Skin of body (tissue), 2 donors: ENCODE measurements around the gene ITM2C. TPM values are rescaled to one million over a fixed set of nuclear protein-coding genes. Genes with fewer than 3 reads are reported as not detected.

Experiments used
- DNase-seq: peaks from one replicate; lab custom pipeline; 2025; lab: John Stamatoyannopoulos, UW
- total RNA-seq: library from RNA; depleted of rRNA; stranded (reverse); fragments of >200 nt; gene quantifications from one replicate; pipeline ENCODE4 v1.2.3, GENCODE V29; 2014

Gene ITM2C
- total RNA-seq, 1 donor from 2014 or later = 49.4 TPM

DNA sequence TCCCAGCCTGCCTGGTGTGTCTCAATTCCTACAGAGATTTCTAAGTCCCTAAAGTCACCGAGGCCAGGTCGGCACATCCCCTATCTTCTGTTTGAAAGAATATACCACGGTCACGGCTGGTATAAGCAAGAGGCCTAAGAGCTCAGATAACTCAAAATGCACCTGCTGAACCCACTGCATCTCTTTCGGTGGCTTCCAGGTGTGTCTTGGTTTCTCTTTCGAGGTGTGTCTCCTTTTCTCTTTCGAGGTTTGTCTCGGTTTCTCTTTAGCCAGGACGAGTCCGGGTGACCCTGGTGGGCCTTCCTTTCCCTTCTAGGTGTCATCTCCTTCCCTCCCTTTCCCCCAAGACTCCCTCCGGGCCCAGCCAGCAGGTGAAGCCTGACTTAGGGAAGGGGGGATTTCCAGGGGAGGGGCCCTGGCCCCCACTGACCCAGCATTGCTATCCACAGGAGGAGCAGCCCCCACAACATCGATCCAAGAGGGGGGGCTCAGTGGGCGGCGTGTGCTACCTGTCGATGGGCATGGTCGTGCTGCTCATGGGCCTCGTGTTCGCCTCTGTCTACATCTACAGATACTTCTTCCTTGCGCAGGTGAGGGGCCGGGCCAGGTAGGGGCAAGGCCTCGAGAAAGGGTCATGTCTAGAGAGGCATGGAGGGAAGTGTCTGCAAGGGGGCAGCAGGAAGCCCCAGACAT lies 8.4 kb downstream of the ITM2C start:
- no peak for DNase-seq

DNA sequence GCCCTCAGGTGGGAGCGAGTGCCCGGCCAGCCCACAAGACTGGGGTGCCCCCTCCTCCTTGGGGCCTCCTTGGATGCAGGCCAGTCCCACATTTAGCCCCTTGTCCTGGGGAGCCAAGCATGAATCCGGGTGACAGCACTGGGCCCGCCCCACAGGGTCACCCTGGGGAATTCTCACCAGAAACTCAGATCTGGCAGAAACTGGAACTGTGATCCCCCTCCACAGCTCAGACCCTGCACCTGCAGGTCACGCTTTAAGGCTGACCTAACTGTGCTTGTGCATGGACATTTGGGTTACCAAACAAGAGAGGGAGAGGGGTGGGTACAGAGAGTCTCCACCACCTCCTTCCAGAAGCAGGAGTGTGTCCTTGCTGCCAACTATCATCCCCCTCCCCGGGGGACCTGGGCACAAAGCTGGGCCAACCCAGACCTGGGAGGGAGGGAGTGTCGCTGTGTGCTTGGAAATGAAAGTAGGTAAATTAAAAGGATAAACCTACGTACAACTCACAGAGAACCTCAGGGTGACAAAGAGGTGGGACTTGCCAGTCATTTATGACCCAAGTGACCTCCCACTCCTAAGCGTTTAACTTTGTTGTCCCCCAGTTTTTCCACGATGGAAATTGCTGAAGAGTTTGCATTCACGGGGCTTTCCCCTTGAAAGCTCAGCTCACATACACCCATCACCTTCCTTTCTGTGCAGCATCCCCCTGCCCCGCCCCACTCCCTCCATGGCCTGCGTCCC lies 9.1 kb downstream of the ITM2C start:
- DNase-seq = no peak

DNA sequence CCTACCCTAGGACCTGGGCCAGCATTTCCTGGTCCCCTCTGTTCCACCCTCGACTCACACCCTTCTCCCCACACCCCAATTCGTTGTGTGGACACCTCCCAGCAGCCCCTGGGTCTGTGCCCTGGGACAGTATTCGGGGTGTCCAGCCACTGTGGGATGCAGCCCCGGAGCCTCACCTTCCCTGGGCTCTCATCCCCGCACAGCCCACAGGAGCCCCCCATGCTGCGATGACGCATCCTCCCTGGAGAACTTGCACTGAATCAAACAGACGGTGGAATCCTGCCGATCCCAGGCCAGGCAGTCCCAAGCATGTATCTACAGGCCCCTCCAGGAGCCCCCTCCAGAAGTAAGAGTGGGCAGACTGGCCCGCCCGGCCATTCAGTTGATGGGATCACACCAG lies 9.7 kb downstream of the ITM2C start:
- no peak for DNase-seq

DNA sequence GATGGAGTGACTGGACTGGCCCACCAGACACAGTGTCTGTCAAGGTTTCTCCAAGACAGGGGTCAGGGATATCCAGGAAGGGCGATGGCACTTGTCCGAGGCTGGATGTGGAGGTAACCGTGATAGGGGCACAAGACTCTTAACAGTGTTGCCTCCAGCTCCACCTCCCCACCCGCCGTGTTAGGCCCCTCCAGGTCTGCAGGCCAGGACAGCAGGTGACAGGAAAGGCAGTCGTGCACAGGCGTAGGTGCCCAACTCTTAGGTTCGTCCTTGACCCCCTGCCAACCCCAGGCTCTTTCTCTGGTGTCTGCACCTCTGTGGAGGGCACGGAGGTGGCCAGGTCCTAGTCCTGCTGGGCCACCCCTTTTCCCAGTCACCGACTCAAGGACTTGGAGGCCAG lies 10.1 kb downstream of the ITM2C start:
- no peak for DNase-seq

DNA sequence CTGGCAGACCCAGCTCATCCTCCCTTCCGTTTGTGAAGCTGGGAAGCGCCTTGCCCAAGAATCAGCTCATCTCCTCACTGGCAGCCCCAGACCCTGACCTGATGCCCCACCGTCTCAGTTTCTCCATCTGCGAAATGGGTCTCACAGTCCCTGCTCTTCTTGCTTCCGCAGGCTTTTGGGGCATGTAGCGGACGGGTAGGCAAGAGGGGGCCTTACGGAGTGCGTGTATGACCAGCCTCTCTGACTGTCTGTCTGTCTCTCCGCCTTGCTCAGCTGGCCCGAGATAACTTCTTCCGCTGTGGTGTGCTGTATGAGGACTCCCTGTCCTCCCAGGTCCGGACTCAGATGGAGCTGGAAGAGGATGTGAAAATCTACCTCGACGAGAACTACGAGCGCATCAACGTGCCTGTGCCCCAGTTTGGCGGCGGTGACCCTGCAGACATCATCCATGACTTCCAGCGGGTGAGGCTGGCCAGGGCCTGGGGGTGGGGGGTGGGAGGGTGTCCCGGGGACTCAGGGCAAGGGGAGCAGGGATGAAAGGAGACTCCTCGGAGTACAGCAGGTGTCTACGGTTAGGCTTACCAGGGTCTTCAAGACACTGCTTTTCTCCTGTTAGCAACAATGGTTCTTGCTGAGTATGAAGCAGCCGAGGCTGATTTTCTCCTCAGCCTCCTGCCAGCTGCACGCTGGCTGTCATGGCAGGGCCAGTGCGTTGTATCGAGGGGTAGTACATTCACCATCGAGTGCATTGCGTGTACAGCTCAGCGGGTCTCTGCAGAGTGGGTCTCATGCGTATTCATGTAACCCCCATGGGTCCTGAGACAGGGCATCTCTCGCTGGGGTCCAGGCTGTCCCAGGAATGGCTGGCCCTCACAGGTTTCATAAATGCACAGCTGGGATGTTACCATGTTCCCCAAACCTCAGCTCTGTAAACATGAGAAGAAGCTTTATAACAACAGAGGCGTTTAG lies 10.9 kb downstream of the ITM2C start:
- DNase-seq = no peak

DNA sequence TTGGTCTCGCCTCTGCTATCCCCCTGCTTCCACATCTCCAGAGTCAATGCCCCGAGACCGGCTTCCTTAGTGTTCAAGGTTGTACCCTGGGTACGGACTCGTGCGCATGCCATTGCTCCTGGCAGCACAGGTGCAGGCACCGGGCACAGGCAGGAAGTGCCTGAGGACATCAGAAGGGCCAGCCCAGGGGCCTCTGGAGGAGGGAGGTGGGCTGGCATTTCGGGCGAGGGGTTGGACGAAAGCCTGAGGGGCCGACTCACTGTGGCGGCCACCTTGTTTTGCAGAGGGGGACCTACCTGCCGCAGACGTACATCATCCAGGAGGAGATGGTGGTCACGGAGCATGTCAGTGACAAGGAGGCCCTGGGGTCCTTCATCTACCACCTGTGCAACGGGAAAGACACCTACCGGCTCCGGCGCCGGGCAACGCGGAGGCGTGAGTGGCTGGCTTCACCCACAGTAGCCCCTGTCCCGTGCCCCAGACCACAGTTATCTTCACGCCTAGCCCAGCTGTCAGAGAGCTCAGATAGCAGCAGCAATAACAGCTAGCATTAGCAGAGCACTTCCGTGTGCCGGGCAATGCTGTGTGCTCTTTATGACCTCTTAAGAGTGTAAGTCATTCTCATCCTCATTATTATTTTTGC lies 12.5 kb downstream of the ITM2C start:
- DNase-seq = no peak

DNA sequence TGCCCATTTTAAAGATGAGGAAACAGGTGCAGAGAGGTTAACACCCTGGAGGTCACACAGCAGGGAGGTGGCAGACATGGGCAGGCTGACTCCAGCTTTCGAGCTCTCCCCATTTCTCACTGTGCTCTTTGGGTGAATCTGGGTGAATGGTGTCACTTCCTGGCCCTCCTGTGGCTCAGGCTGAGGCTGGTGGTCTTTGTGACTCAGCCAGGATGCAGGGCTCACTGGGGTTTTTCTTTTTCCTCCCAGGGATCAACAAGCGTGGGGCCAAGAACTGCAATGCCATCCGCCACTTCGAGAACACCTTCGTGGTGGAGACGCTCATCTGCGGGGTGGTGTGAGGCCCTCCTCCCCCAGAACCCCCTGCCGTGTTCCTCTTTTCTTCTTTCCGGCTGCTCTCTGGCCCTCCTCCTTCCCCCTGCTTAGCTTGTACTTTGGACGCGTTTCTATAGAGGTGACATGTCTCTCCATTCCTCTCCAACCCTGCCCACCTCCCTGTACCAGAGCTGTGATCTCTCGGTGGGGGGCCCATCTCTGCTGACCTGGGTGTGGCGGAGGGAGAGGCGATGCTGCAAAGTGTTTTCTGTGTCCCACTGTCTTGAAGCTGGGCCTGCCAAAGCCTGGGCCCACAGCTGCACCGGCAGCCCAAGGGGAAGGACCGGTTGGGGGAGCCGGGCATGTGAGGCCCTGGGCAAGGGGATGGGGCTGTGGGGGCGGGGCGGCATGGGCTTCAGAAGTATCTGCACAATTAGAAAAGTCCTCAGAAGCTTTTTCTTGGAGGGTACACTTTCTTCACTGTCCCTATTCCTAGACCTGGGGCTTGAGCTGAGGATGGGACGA lies 13.2 kb downstream of the ITM2C start:
- no peak for DNase-seq

DNA sequence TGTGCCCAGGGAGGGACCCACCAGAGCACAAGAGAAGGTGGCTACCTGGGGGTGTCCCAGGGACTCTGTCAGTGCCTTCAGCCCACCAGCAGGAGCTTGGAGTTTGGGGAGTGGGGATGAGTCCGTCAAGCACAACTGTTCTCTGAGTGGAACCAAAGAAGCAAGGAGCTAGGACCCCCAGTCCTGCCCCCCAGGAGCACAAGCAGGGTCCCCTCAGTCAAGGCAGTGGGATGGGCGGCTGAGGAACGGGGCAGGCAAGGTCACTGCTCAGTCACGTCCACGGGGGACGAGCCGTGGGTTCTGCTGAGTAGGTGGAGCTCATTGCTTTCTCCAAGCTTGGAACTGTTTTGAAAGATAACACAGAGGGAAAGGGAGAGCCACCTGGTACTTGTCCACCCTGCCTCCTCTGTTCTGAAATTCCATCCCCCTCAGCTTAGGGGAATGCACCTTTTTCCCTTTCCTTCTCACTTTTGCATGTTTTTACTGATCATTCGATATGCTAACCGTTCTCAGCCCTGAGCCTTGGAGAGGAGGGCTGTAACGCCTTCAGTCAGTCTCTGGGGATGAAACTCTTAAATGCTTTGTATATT lies 14.0 kb downstream of the ITM2C start:
- DNase-seq = no peak

DNA sequence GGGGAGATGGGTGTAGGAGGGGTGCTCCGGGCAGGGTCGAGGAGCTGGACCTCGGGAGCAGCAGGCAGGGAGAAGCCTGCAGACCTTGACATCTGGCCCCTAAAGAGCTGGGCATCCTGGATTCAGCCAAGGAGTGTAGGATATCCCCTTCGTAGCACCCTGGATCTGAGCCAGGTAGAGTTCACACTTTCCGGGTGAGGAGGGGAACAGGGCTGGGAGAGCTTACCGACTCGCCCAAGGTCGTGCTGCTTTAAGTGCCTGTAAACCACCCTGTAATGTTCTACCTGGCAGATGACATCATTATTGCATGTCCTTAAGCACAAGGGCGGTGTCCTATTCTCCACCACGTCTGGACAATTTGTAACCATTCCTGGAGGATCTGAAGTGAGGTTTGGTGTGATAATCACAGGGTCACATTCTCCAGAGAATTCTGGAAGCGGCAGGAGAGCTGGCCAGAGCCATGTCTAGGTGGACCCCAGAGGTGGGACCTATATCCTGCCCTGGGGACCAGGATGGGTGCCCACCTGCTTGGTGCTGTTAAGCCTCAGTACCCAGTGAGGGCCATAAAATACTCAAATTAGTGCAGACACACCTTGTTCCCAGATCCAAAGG lies 14.6 kb downstream of the ITM2C start:
- no peak for DNase-seq

DNA sequence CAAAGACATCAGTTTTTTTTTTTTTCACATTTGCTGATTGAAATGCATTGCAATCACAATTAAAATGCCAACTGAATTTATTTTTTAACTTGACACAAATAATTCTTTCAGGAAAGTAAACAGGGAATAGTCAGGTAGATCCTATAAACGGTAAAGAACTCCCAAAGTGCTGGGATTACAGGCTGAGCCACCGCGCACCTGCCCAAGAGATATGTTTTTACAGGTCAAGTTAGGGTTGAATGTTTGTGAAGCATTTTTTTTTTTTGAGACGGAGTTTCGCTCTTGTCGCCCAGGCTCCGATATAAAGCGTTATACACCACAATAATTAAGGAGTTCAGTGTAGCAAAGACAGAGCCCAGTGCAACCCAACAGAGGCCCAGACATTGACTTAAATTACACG lies 15.1 kb downstream of the ITM2C start:
- no peak for DNase-seq

DNA sequence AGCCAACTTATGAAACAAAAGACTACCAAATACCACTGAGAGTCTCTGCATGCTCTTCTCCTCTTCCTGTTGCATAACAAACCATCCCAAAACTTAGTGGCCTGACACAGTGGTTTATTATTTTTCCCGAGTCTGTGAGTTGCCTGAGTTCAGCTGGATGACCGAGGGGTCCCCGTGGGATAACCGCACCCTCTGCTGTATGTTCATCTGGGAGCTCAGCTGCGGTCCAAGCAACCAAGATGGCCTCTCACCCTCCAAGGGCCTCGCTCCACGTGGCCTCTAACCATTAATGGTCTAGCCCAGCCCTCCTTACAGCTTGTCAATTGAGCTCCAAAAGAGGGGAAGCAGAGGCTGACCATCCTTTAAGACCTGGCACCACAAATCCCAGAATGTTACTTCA lies 17.1 kb downstream of the ITM2C start:
- no peak for DNase-seq

DNA sequence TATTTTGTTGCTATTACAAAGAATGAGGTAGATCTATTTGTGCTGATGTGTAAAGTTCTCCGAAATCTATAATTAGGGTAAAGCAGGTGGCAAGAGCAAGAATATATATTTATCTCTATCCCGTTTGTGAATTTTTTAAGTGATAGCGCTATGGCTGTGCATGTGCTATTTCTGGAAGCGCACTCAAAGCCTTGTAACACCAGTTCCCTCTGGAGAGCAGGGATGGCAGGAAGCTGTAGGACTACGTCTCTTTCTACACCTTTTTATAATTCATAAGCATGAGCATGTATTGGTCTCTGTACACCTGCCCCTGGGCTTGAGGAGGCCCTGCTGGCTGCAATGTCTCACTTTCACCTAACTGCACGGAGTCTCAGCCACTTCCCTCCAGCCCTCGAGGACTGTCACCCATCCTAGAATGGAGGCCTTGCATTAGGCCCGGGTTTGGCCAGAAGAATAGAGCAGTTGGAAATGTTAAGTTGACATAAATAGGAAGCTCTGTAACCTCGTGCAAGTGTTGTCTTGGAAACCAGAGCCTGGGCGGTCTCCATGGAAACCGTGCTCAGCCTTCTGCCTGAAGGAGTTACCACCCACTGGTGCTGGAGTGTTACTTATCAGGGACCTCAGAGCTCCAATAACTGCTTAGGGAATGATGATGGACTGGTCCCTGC lies 20.9 kb downstream of the ITM2C start:
- peak; percentile 20 for DNase-seq

DNA sequence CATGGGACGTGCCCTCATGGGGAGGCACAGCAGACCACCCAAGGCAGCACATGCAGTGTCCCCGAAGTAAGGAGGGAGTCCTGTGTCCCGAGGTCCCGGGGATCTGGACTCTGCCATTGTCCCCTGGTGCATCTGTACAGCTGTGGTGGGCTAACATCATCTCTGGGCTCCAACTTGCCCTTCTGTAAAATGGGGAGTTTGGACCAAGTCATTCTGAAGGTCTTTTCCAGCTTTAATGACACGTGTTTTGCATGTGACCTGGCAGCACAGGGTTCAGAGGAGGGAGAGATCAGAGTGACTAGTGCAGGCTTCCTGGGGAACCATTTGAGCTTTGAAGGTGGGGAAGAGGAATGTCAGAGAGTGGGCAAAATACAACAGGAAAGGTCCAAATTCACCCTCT lies 21.5 kb downstream of the ITM2C start:
- no peak for DNase-seq

DNA sequence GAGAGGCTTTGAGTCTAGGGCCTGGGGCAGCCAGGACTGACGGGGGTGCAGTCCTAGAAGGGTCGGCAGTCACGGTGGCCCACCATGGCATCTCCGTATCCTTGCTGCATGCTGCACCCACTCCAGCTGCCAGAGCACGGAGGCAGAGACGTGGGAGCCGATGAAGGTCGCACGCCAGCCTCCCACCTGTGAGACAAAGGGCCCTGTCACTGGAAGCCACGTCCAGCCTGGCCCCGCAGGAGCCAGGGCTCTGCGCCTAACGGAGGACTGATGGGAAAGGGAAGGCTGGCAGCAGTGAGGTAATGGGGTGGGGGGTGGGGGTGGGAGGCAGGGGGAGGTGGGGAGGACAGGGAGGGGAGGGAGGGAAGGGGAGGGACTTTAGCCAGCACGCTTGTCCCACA lies 21.9 kb downstream of the ITM2C start:
- no peak for DNase-seq

DNA sequence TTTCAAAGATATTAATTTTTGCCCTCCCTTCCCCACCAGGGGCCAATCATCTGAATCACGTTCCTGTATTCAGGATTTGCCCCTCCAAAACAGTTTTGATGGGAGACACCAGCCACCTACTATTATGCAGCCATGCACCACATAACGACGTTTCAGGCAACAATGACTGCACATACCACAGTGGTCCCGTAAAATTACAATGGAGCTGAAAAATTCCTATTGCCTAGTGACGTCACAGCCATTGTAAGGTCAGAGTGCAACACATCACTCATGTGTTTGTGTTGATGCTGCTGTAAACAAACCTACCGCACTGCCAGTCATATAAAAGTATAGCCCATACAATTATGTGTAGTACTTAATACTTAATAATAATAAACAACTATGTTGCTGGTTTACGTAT lies 22.6 kb downstream of the ITM2C start:
- DNase-seq = no peak

DNA sequence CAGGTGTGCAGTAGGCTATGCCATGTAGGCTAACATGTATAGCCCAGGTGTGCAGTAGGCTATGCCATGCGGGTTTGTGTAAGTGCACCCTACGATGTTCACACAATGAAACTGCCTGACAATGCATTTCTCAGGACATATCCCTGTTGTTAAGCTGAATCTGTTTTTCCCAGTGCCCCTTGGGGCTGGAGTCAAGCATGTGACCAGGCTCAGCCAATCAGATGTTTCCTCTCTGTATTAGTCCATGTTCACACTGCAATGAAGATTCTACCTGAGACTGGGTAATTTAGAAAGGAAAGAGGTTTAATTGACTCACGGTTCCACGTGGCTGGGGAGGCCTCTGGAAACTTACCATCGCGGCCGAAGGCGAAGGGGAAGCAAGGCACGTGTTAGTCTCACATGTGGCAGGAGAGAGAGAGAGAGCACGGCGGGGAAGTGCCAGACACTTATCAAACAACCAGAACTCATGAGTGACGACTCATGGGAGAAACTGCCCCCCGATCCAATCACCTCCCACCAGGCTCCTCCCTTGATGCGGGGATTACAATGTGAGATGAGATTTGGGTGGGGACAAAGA lies 24.2 kb downstream of the ITM2C start:
- no peak for DNase-seq

DNA sequence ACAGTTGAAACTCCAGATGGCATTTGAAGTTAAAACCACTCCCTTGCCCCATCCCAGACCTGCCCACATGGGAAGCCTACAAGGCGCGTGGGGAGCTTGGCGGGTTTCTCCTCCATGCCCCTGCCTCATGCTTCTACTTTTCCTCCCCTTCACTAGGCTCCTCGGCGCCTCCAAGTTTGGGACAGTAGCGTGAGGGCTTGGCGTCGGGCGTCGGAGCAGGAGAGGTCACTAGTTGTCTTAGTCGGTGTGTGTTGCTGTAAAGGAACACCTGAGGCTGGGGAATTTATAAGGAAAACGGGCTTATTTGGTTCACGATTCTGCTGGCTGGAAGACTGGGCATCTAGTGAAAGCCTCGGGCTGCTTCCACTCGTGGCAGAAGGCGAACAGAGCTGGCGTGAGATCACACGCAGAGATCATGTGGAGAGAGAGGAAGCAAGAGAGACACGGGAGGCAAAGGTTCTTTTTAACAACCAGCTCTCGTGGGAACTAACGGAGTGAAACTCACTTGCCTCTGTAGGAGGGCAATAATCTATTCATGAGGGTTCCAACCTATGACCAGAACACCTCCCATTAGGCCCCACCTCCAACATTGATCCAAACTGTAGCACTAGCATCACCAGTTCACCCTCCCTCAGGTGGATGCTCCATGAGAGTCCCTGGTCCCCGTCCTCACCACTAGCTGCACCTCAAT lies 25.3 kb downstream of the ITM2C start:
- no peak for DNase-seq

DNA sequence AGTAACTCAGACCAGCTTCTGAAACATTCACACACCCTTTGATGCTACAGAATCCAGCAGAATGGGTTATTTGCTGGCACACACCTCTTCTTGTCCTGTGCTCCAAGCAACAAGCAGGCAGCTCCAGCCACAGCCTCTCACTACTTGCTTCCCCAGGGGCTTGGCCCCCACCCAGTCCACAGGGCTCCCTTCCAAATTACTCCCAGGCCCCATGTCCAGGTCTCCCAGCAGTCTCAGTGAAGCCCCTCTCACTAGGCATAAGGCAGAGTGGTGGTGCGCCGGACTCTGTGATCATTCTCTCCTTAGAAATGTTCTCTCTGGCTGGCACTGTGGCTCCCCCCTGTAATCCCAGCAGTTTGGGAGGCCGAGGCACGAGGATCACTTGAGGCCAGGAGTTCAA lies 25.9 kb downstream of the ITM2C start:
- DNase-seq = no peak
